HG03439 (cell line): ENCODE results near the gene RNF214.
"Not testable (repeated sequence)": the region's sequence is repeated elsewhere in the genome, so short reads cannot be mapped to it uniquely, and the experiment has no call there.

Experiments
- ATAC-seq: cut with Tn5 transposase; IDR thresholded peaks from one replicate; pipeline ENCODE4 v1.9.1; 2021; ENCODE audit warnings: mild to moderate bottlenecking, moderate library complexity; ENCODE audit not compliant: unreplicated experiment

RNF214 gene

DNA sequence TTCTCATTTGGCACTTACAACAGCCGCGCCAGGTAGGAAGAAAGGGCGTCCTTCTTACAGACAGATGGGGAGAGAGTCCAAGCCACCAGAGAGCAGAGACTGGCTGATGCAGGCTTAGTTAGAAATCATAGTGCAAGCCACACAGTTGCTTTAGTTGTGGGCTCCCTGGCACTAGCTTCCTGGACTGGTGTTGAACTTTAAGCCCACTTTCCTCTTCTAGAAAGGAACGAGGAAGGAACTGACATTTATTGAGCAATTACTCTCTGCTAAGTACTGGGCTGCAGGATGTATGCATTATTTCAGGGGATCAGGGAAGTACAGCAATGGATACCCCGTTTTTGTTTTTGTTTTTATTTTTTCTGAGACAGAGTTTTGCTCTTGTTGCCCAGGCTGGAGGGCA, 80.6 kb downstream of the RNF214 start:
- no peak for ATAC-seq

GRCh38 chr11:117313828-117314768, 81.6 kb downstream of the RNF214 start:
- no peak for ATAC-seq

DNA sequence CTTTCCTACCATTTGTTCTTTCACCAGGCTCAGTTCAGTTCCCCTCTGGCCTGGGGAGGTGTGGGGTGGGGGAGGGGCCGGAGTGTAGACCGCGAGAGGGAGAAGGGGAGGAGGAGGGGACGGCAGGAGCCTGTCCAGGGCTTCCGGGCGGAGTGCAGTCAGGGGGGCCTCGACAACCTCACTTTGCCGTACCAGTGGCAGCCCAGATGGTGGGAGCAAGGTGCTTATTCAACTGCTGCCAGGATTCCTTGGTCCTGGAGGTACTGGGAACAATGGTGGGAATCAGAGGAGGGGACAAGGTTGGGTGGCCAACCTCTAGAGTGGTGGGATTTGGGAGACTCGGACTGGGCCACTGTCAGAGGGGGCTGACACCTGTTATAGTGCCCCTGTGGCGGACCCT, 82.4 kb downstream of the RNF214 start:
- ATAC-seq = no peak

DNA sequence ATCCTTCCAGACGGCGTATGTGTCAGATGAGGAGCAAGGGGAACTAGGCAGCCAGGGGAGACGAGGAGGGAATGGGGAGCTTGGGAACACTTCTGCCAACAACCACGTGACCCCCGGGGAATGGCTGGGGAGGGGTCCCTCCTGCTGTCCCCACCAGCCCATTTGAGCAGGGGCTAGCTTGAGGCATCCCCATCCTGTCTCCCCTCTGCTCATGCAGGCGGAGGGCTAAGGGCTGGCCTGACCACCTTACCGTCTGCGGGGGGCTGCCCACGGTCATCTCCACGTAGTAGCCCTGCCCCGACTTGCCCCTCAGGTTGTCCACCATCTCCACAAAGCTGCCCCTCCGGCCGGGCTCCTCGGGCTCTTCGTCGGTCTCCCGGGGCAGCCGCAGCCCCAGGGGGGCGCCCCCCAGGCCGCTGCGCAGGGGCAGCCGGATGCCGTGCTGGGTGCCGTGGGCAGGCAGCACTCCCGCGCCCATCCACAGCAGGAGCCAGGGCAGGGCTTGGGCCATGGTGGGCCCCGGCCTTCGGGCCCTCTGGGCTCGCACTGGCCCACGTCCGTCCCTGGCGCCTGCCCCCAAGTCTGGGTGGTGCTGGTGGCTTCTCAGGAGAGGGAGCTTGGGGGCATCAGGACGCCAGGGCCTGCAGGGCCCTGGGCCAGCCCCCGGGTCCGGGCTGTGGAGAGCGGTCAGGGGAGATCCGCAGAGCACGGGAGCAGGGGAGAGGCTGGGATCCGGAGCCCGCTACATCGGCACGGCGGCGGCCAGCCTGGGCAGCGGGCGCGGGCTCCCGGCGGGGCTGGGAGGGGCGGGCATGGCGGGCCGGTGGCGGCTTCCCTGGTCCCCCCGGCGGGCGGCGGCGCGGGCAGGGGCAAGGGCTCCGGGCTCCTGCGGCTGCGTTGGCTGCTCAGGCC, 83.1 kb downstream of the RNF214 start:
- ATAC-seq = no peak

DNA sequence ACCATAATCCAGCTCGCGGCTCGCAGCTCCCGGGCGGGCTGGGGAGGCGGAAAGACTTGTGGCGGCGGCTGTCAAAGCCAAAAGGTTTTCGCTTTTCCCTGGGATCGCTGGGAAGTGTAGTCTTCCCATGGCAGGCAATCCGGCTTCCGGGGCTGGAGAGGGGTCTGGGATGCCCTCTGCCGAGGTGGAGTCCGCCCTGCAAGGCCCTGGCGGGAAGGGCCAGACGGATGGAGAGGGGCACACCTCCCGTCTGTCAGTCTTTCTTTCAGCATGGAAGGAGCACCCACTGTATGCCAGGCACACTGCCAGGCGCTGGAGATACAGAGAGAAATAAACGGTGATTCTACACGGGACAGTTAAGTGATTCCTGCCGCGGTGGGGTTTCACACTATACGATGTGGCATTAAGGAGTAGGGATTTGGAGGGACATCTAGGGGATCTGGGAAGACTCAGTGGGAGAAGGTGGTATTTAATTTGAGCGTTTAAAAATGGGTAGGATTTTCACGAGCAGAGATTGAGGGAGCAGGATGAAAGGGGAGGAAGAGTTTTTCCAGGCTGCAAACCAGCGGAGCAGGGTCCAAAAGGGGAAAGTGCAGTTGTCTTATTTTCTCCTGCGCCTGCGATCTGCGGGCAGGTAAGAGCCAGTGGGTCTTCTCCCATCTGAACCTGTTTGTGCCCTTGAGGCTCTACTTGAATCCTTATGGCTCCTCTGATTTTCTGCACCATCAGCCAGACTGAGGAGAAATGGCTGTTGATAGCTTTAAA, 83.9 kb downstream of the RNF214 start, which contains the start of gene BACE1:
Gene BACE1, minus strand, starts transcription at position 60 of the 765 bp plus-strand sequence. CDS start 461 bp downstream, outside the sequence.
- no peak for ATAC-seq

- ATAC-seq = no peak
Observed at GRCh38 chr11:117318738-117319137, 86.3 kb downstream of the RNF214 start.

GRCh38 chr11:117319214-117319840, 86.9 kb downstream of the RNF214 start:
- no peak for ATAC-seq

- not testable (repeated sequence) for ATAC-seq
Observed at GRCh38 chr11:117327255-117327566, 94.7 kb downstream of the RNF214 start.

DNA sequence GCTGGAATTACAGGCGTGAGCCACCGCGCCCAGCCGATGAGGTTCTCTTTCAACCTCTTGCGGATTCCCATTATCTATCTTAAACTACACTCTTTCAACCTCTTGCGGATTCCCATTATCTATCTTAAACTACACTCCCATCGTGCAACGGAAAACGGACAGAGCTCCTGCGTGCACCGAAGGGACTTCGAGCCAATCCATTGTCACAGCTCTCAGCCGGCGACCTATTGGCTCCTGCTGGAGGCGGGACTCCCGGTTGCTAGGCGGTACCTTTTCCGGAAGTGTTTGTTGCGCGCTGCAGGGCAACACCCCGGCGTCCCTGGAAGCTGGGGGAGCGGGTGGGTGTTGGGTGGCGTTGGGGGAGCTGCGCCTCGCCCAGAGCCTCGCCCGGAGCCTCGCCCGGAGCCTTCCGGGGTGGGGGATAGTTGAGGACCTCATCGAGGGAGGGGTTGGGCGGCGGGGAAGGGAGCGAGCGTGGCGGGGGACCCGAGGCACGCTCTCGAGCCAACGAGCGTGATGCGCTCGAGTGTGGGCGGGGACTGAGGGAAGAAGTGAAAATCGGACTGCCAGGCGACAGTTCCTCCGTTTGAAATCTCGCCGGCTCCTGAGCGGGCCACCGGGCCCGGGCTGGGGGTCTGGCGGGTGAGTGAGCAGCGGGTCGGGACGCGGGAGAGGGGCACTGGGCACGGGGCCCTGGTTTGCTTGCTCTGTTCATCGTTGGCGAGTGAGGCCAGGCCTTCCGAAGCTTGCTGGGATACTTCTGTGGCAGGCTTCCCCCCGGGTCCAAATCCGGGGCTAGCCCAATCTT, 95.3 kb downstream of the RNF214 start, which contains the start of gene CEP164:
Gene CEP164, plus strand, starts transcription at position 288 of the 808 bp plus-strand sequence. CDS start 10,733 bp downstream, outside the sequence.
- peak; percentile 95 for ATAC-seq

GRCh38 chr11:117328375-117329010, 96.0 kb downstream of the RNF214 start:
- no peak for ATAC-seq

- no peak for ATAC-seq
Observed at GRCh38 chr11:117332843-117333242, 100.4 kb downstream of the RNF214 start.

DNA sequence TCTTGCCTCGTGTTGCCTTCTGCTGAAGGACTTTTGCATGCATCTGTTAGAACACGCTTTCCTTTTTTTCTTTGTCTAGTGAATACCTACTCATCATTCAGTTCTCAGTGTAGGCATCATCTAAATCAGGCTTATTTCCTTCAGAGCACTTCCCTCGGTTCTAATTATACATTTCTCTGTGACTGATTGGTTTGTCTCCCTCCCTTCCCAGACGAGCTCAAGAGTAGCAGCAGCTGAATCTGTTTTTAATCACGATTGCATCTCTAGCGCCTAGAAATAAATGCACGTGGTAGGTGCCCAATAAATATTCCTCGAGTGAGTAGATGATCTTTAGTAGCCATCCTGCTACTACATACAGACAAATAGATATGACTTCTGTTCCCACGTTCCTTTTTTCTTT, 101.4 kb downstream of the RNF214 start:
- ATAC-seq = no peak

DNA sequence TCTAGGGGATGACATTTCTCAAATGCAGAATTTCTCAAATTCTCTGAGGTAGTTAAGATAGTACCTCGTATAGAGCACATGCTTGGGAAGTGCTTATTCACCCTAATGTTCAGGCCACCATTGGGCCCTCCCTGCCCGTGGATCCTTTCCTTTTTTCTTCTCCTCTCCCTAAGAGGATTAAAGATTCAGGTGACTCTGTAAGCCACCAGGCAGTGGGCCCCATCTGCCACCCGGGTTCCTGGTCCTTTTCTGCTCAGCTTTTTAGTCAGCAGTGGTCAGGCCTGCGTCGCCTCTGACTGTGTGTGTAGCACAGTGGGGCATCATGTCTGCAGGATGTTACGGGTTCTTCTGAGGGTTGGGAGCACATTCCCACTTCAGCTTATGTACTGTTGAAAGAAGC, 102.4 kb downstream of the RNF214 start:
- no peak for ATAC-seq

DNA sequence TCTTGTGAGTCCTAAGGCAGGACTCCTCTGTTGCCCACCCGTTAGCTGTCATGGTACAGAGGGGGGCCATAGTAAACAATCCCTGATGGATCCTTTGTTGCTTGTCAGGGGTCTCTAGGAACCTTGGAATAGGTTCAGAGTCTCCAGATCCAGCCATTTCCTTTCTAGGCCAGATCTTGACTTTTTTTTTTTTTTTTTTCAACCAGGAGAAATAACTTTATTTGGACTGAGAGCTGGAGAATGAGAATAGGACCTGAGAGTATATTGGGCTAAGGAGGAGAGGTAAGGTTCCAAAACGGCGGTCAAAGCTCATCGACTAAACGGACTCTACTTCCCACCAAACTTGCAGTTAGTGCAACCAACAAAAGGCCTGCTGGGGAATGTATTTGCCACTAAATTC, 102.9 kb downstream of the RNF214 start:
- no peak for ATAC-seq
